Ovary (tissue), 10 donors: ENCODE data around the gene CEP55. TPM values are rescaled to one million over a fixed set of nuclear protein-coding genes. Genes with fewer than 3 reads are reported as not detected.
A peak's percentile ranks its signal among the peaks of the same experiment; 100 is the strongest.

Experiments
- DNase-seq, 5 donors: peaks; one replicate each; pipeline ENCODE4 v3.0.0-alpha.2; 2019 to 2020
- H3K27ac ChIP-seq, 2 donors: fragments of 200-600 bp; one replicate each; pipeline versions ENCODE4 v1.5.1 to v1.8.0; 2019 to 2022
- H3K27me3 ChIP-seq: fragments of 200-600 bp; one replicate; pipeline ENCODE4 v1.8.0; 2022
- H3K36me3 ChIP-seq: fragments of 200-600 bp; sonication (generic); one replicate; pipeline ENCODE4 v1.5.1; 2019
- H3K4me1 ChIP-seq: one replicate; pipeline ENCODE4 v1.8.1; 2013; ENCODE audit warnings: mild to moderate bottlenecking, moderate library complexity; ENCODE audit not compliant: insufficient read depth
- H3K4me3 ChIP-seq: fragments of 200-600 bp; sonication (generic); one replicate; pipeline ENCODE4 v1.5.1; 2017
- H3K9me3 ChIP-seq, 2 donors: fragments of 200-600 bp in 1 of 2; sonication (generic) in 1 of 2; one replicate each; pipeline versions ENCODE4 v1.5.1 to v1.8.1; 2013 to 2019; ENCODE audit warnings: mild to moderate bottlenecking in 1 of 2, moderate library complexity in 1 of 2
- CTCF ChIP-seq, 3 donors: fragments of 450-650 bp in 2 of 3; fragments of 200-600 bp in 1 of 3; IDR thresholded peaks; one replicate each; pipeline versions ENCODE4 v1.5.1 to v1.8.0; 2016 to 2022; ENCODE audit warnings: antibody characterized with exemption in 3 of 3, mild to moderate bottlenecking in 1 of 3
- EP300 ChIP-seq: sonication (generic); formaldehyde crosslinking; IDR thresholded peaks from one replicate; pipeline ENCODE4 v1.6.1; 2017; ENCODE audit warnings: antibody characterized with exemption
- POLR2A ChIP-seq: fragments of 450-650 bp; IDR thresholded peaks from one replicate; pipeline ENCODE4 v1.6.1; 2017; ENCODE audit warnings: antibody characterized with exemption, mild to moderate bottlenecking, moderate library complexity
- WGBS, 3 donors: extraction: QIAGEN DNeasy Blood & Tissue Kit in 1 of 3; methylation state at CpG; one replicate each; pipeline versions ENCODE4 v1.1.5 to v1.1.7; 2013 to 2017; 5-methylcytosine and 5-hydroxymethylcytosine counted together
- intact Hi-C, 4 donors: fragments of 100-400 bp; cut with DNase I; formaldehyde crosslinking; loops; one replicate each; pipeline versions ENCODE4 v1.11.0 to v1.15.1; 2022 to 2023
- long read RNA-seq, 3 donors: library from polyadenylated mRNA in 2 of 3; unstranded in 2 of 3; transcript quantifications; one replicate each; pipeline ENCODE4 v2.0.0 and lab custom pipeline, GENCODE V29; 2021 to 2026
- polyA plus RNA-seq, 2 donors: library from polyadenylated mRNA; stranded (reverse); fragments of 200-250 nt in 1 of 2; fragments of 350-450 nt in 1 of 2; fragmentation: Illumina TruSeq in 1 of 2; extraction: RNeasy Lipid Tissue Mini Kit (QIAGEN cat#74804) in 1 of 2; gene quantifications; one replicate each; pipeline ENCODE4 v1.2.3, GENCODE V29; 2013 to 2014
- total RNA-seq, 7 donors: library from RNA; depleted of rRNA in 2 of 7; stranded (reverse); fragments of >200 nt in 2 of 7; fragmentation: NEBNext Ultra II Directional in 3 of 7; extraction: Animal tissue kit (Norgen Biotek cat#: 25700) in 3 of 7; gene quantifications; one replicate each; pipeline versions ENCODE4 v1.1.0 to v1.2.4, GENCODE V29; 2016 to 2023
- donor health status: DM: no; HTN: no; CAD: no; lungs with moderate emphysema.
- donor health status: DM: no; HTN: no; CAD: no.
- donor health status: Bipolar disorder and iron deficiency.
- donor health status: DM: yes; HTN: yes; CAD: no.
- donor health status: DM: no; HTN: no; CAD: no.
- donor health status: DM: yes; HTN: yes; CAD: no.

CEP55 gene
- total RNA-seq, result 1 to 10 TPM in 1 of 7 donors, under 1 TPM in 4, not detected in 2; 0.12 to 2.0 (median 0.33) TPM
- 1 to 10 TPM in 1 of 2 donors, under 1 TPM in 1; 0.29 to 1.3 TPM for polyA plus RNA-seq
- long read RNA-seq, donor 1, result 0 reads
- long read RNA-seq, donor 2, partial matches to known transcripts, result 0 of 5 reads
- long read RNA-seq, donor 2, other reads (novel, unspliced or antisense), result 0 of 5 reads
- long read RNA-seq, donor 3, partial matches to known transcripts, result 0 of 4 reads
- long read RNA-seq, donor 3, other reads (novel, unspliced or antisense), result 0 of 4 reads

- intact Hi-C loops, result no loop called here
- 0 to 1% (median 1%) methylated on average over 51 to 68 of the region's 68 CpGs for WGBS, 3 donors
Measured at GRCh38 chr10:93496322-93497041, at the start of gene CEP55. Gene CEP55 (plus strand): TSS chr10:93496612. CDS start chr10:93500052, 3,440 bp downstream.

GRCh38 chr10:93447019-93447418 is 49.4 kb upstream of the CEP55 start:
- no peak for DNase-seq
- TF ChIP-seq EP300 (no peak), CTCF (IDR thresholded peaks at IDR 0.05) (no peak), POLR2A (no peak)
- intact Hi-C loops, result no loop called here
- no peaks in the 10 kb centered on the region for H3K9me3 ChIP-seq
- H3K27me3 ChIP-seq, result no peaks in the 10 kb centered on the region
- no peak overlapping the region for H3K27ac ChIP-seq
- no peak overlapping the region for H3K4me3 ChIP-seq
- H3K4me1 ChIP-seq, result peaks cover 7% of the 10 kb centered on the region
- 77 to 86% (median 84%) methylated on average over 6 of the region's 6 CpGs for WGBS, 3 donors
- no peaks in the 10 kb centered on the region for H3K36me3 ChIP-seq

More at GRCh38 chr10:93496322-93497041, at the start of gene CEP55:
- Histone ChIP-seq H3K4me1 (peaks cover 2% of the 10 kb centered on the region), H3K4me3 (peak within 1 kb of the TSS; percentile 50), H3K27me3 (no peaks in the 10 kb centered on the region), H3K9me3 (no peaks in the 10 kb centered on the region), H3K27ac (peak within 1 kb of the TSS; percentile 9 to 44), H3K36me3 (no peaks in the 10 kb centered on the region)
- DNase-seq, result peak; percentile 91 to 95 (median 93)
- TF ChIP-seq EP300, result no peak
- TF ChIP-seq POLR2A, result no peak
- no peak for TF ChIP-seq CTCF (IDR thresholded peaks at IDR 0.05)

- DNase-seq, result no peak
- Histone ChIP-seq H3K27me3 (no peaks in the 10 kb centered on the region), H3K4me1 (peaks cover 7% of the 10 kb centered on the region), H3K36me3 (no peaks in the 10 kb centered on the region), H3K4me3 (no peak overlapping the region), H3K9me3 (no peaks in the 10 kb centered on the region), H3K27ac (no peak overlapping the region)
- WGBS, 3 donors, result 64 to 90% (median 64%) methylated on average over 3 of the region's 3 CpGs
- intact Hi-C loops, result no loop called here
- TF ChIP-seq POLR2A (no peak), CTCF (IDR thresholded peaks at IDR 0.05) (no peak), EP300 (no peak)
Measured at GRCh38 chr10:93447970-93448369, 48.4 kb upstream of the CEP55 start.

GRCh38 chr10:93451244-93451947 is 45.0 kb upstream of the CEP55 start:
- 77 to 85% (median 79%) methylated on average over 7 of the region's 7 CpGs for WGBS, 3 donors
- Histone ChIP-seq H3K4me3 (no peak overlapping the region), H3K4me1 (no peaks in the 10 kb centered on the region), H3K36me3 (no peaks in the 10 kb centered on the region), H3K9me3 (no peaks in the 10 kb centered on the region), H3K27ac (no peak overlapping the region), H3K27me3 (no peaks in the 10 kb centered on the region)
- intact Hi-C loops, result no loop called here
- TF ChIP-seq CTCF (IDR thresholded peaks at IDR 0.05) (no peak), EP300 (no peak), POLR2A (no peak)
- DNase-seq, result no peak
